GM12878 (cell line): ENCODE measurements around the gene IQCF6.

ENCODE experiments used
- CEBPB ChIP-seq, 2 experiments: fragments of 150-350 bp in 1 of 2; IDR thresholded peaks; 2 replicates each; pipeline ENCODE4 v1.6.1; 2012 to 2014; ENCODE audit warnings: low read depth in 2 of 2, low read length in 2 of 2, borderline replicate concordance in 1 of 2, inconsistent platforms in 1 of 2
- FOS ChIP-seq: IDR thresholded peaks from 3 replicates; pipeline ENCODE4 v1.6.1; 2011; ENCODE audit warnings: borderline replicate concordance; ENCODE audit not compliant: insufficient read length; ENCODE audit errors: extremely low read depth
- MTA2 ChIP-seq: fragments of 450-650 bp; IDR thresholded peaks from 2 replicates; pipeline ENCODE4 v1.6.1; 2016; ENCODE audit warnings: low read depth, mild to moderate bottlenecking, moderate library complexity
- MTA3 ChIP-seq: IDR thresholded peaks from 2 replicates; pipeline ENCODE4 v1.6.1; 2012; ENCODE audit warnings: low read length, inconsistent platforms, borderline replicate concordance
- MXI1 ChIP-seq: fragments of 150-350 bp; IDR thresholded peaks from 2 replicates; pipeline ENCODE4 v1.6.1; 2011; ENCODE audit warnings: low read depth, mild to moderate bottlenecking, inconsistent platforms, low read length, improper control_type of control experiment
- MYC ChIP-seq: IDR thresholded peaks from 2 replicates; pipeline ENCODE4 v1.6.1; 2011; ENCODE audit warnings: mild to moderate bottlenecking, low read length, moderate library complexity, inconsistent platforms; ENCODE audit not compliant: insufficient read depth, insufficient replicate concordance, insufficient read length, severe bottlenecking
- NR2C2 ChIP-seq: IDR thresholded peaks from 2 replicates; pipeline ENCODE4 v1.6.1; 2011; ENCODE audit warnings: borderline replicate concordance, low read depth; ENCODE audit not compliant: control insufficient read depth, insufficient read length
- TF ChIP-seq, protein P1 (sequence below), 3 experiments: IDR thresholded peaks in 2 of 3; conservative IDR thresholded peaks in 1 of 3; 2 replicates each; pipeline ENCODE4 v1.5.1; 2011; ENCODE audit warnings: low read depth in 3 of 3, low read length in 3 of 3, mild to moderate bottlenecking in 3 of 3, control low read depth in 2 of 3, moderate library complexity in 2 of 3, inconsistent platforms in 1 of 3, mixed read lengths in 1 of 3; ENCODE audit not compliant: control insufficient read depth in 2 of 3, insufficient read depth in 1 of 3; ENCODE audit errors: extremely low read depth in 1 of 3
- TF ChIP-seq, protein P2 (sequence below): IDR thresholded peaks from 2 replicates; pipeline ENCODE4 v1.6.1; 2011; ENCODE audit warnings: borderline replicate concordance, low read depth, mild to moderate bottlenecking, moderate library complexity, mixed read lengths, low read length; ENCODE audit not compliant: insufficient read depth; ENCODE audit errors: extremely low read length
- TF ChIP-seq, protein P3 (sequence below): IDR thresholded peaks from 2 replicates; pipeline ENCODE4 v1.6.1; 2011; ENCODE audit warnings: borderline replicate concordance, low read depth, mild to moderate bottlenecking, moderate library complexity, low read length; ENCODE audit not compliant: insufficient read depth, poor library complexity, severe bottlenecking

DNA sequence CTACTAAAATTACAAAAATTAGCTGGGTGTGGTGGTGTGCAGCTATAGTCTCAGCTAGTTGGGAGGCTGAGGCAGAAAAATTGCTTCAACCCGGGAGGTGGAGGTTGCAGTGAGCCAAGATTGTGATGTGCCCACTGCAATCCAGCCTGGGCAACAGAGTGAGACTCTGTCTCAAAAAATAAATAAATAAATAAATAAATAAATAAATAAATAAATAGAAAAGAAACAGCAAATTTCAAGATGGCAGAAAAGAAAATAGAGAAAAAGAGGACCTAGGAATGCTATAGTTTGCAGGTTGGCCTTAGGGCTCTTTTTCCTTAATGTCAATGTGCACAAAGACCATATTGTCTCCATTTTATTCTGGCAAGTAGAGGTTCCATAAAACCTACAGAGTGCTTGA lies 28.2 kb downstream of the IQCF6 start:
- TF ChIP-seq, protein P1, sequence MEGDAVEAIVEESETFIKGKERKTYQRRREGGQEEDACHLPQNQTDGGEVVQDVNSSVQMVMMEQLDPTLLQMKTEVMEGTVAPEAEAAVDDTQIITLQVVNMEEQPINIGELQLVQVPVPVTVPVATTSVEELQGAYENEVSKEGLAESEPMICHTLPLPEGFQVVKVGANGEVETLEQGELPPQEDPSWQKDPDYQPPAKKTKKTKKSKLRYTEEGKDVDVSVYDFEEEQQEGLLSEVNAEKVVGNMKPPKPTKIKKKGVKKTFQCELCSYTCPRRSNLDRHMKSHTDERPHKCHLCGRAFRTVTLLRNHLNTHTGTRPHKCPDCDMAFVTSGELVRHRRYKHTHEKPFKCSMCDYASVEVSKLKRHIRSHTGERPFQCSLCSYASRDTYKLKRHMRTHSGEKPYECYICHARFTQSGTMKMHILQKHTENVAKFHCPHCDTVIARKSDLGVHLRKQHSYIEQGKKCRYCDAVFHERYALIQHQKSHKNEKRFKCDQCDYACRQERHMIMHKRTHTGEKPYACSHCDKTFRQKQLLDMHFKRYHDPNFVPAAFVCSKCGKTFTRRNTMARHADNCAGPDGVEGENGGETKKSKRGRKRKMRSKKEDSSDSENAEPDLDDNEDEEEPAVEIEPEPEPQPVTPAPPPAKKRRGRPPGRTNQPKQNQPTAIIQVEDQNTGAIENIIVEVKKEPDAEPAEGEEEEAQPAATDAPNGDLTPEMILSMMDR (IDR thresholded peaks at IDR 0.05 in 2 of 3, conservative IDR thresholded peaks at IDR 0.05 in 1 of 3; ENCODE audit: control insufficient read depth in 2 of 3, extremely low read depth in 1 of 3, insufficient read depth in 1 of 3, low read depth in 3 of 3, low read length in 3 of 3) = no peak
- TF ChIP-seq MXI1 (no peak), MTA3 (no peak), NR2C2 (no peak), CEBPB (IDR thresholded peaks at IDR 0.05; ENCODE audit: borderline replicate concordance in 1 of 2, low read depth in 2 of 2, low read length in 2 of 2) (no peak), MYC (no peak), MTA2 (no peak), FOS (no peak)
- TF ChIP-seq, protein P2, sequence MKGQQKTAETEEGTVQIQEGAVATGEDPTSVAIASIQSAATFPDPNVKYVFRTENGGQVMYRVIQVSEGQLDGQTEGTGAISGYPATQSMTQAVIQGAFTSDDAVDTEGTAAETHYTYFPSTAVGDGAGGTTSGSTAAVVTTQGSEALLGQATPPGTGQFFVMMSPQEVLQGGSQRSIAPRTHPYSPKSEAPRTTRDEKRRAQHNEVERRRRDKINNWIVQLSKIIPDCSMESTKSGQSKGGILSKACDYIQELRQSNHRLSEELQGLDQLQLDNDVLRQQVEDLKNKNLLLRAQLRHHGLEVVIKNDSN = no peak
- TF ChIP-seq, protein P3, sequence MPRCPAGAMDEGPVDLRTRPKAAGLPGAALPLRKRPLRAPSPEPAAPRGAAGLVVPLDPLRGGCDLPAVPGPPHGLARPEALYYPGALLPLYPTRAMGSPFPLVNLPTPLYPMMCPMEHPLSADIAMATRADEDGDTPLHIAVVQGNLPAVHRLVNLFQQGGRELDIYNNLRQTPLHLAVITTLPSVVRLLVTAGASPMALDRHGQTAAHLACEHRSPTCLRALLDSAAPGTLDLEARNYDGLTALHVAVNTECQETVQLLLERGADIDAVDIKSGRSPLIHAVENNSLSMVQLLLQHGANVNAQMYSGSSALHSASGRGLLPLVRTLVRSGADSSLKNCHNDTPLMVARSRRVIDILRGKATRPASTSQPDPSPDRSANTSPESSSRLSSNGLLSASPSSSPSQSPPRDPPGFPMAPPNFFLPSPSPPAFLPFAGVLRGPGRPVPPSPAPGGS = no peak
